ENCODE data around the gene CD151. TPM values are rescaled to one million over a fixed set of nuclear protein-coding genes. Genes with fewer than 3 reads are reported as not detected.

CD151 gene
- total RNA-seq, result 100 to 1,000 TPM in 3 of 4 donors, 10 to 100 TPM in 1; 84.4 to 343 (median 278) TPM
- 100 to 1,000 TPM in 1 of 3 donors, 10 to 100 TPM in 2; 91.9 to 436 (median 92.7) TPM for polyA plus RNA-seq

DNA sequence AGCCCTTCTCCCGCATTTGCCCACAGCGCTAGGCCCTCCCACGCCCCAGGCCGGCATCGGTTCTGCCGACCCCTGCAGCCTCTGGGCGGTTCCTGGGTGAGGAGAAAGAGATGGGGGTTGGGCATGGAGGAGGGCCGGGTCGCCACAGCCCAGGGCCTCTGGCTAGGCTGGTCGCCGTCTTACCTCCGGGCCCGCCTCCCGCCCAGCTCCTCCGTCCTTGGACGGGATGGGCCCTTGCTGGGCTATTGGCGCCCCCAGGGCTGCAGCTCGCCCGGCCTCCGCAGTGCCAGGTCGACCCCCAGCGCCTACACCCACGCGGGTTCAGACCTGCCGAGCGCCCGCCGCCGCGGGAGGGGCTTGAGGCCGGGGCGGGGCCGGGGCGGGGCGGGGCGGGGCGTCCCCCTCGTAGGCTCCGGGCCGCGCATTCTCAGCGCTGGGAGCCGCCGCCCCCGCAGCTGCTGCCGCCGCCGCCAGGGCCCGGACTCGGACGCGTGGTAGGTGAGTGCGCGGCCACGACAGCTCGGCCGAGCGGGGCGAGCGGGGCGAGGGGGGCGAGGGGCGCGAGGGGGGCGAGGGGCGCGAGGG lies at the start of gene CD151:
Gene CD151 (plus strand): TSS at position 424 of the 585 bp plus-strand sequence. CDS start 3,118 bp downstream, outside the sequence.
- Histone ChIP-seq H3K4me1 (peaks cover 0 to 84% (median 63%) of the 10 kb centered on the region in 4 donors), H3K36me3 (peaks cover 0 to 19% (median 16%) of the 10 kb centered on the region in 4 donors), H3K27ac (peak within 1 kb of the TSS; percentile 82 to 90 (median 86)), H3K27me3 (peaks cover 29 to 49% (median 43%) of the 10 kb centered on the region in 3 donors), H3K4me3 (peak within 1 kb of the TSS; percentile 37 to 81 (median 68)), H3K9me3 (no peaks in the 10 kb centered on the region)
- TF ChIP-seq POLR2A (IDR thresholded peaks at IDR 0.05), result no peak
- TF ChIP-seq EP300 (IDR thresholded peaks at IDR 0.05), result no peak
- TF ChIP-seq POLR2AphosphoS5 (IDR thresholded peaks at IDR 0.05), result peak; percentile 31 to 62 (median 32)
- TF ChIP-seq, protein P1, sequence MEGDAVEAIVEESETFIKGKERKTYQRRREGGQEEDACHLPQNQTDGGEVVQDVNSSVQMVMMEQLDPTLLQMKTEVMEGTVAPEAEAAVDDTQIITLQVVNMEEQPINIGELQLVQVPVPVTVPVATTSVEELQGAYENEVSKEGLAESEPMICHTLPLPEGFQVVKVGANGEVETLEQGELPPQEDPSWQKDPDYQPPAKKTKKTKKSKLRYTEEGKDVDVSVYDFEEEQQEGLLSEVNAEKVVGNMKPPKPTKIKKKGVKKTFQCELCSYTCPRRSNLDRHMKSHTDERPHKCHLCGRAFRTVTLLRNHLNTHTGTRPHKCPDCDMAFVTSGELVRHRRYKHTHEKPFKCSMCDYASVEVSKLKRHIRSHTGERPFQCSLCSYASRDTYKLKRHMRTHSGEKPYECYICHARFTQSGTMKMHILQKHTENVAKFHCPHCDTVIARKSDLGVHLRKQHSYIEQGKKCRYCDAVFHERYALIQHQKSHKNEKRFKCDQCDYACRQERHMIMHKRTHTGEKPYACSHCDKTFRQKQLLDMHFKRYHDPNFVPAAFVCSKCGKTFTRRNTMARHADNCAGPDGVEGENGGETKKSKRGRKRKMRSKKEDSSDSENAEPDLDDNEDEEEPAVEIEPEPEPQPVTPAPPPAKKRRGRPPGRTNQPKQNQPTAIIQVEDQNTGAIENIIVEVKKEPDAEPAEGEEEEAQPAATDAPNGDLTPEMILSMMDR (IDR thresholded peaks at IDR 0.05), result peak in 1 of 4 experiments; percentile 9
- no peak for DNase-seq
- intact Hi-C loops (cut with DNase I), result no loop called here
- WGBS, 2 donors, result 1 to 2% methylated on average over 67 of the region's 67 CpGs

DNA sequence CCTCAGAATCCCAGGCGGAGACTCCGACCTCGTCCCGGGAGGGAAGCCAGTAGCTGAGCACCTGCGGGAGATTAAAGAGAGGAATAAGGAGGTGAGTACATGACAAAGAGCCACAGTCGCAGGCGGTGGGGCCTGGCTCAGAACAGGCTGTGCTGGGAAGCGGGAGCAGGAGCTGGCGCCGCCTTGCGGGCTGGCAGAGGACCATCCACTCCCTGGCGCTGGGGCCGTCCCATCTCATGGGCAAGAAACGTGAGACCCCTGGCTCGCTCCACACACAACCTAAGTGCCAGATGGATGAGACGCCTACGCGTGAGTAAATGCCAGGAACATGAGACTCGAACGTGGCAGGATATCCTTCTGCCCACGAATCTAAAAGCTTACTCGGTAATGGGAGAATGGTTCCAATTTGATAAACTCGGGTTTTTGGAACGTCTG lies 49.2 kb upstream of the CD151 start:
- peak overlapping the region; percentile 13 to 45 (median 40) for H3K27ac ChIP-seq
- peaks cover 0 to 21% (median 13%) of the 10 kb centered on the region in 4 donors for H3K4me1 ChIP-seq
- peaks cover 0 to 4% (median 0%) of the 10 kb centered on the region in 4 donors for H3K36me3 ChIP-seq
- WGBS, 2 donors, result 10 to 39% methylated on average over 24 of the region's 24 CpGs
- peaks cover 4 to 16% (median 5%) of the 10 kb centered on the region in 3 donors for H3K27me3 ChIP-seq
- H3K9me3 ChIP-seq, result no peaks in the 10 kb centered on the region
- peak in 2 of 4 donors; percentile 16 to 42 for TF ChIP-seq POLR2AphosphoS5 (IDR thresholded peaks at IDR 0.05)
- TF ChIP-seq, protein P1 (IDR thresholded peaks at IDR 0.05), result peak; percentile 25 to 73 (median 56)
- TF ChIP-seq POLR2A (IDR thresholded peaks at IDR 0.05), result no peak
- no peak for TF ChIP-seq EP300 (IDR thresholded peaks at IDR 0.05)
- peak; percentile 86 for DNase-seq
- no peak overlapping the region for H3K4me3 ChIP-seq
- intact Hi-C loops (cut with DNase I), result no loop called here

DNA sequence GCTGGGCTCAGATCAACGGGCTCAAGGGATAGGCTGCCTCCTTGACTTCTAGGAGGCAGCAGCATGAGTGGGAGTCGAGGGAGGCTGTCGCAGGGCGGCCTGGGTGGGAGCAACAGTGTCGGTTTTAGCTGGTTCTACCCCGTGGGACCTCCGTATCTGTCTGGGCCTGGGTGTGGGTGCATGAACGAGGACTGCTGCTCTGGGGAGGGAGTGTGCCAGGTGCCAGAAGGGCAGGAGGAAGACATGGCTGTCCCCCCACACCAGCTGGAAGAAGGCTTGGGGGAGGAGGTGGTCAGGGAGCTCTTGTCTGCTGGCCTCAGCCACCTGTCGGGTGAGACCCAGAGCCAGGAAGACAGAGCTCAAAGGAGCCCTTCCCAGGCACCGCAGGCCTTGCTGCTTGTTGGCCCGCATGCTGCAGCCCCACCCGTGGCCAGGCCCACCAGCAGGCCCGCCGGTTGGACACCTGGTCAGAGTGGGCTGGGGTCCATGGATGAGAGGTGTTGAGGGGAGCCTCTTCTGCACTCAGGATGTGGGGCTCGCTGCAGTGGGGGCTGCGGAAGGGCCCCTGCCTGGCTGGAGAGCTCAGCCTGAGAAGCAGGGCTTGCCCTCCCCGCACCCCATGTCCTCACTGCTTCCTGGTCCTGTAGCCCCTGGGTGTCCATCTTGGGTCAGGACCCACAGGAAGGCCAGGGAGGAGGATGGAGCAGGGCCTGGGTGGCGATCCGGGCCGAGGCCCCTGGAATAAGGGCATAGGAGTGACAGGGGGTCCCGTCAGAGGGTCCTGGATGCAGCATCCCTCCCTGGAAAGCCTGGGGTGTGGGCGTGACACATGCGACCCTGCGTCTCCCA lies 46.3 kb upstream of the CD151 start:
- no peaks in the 10 kb centered on the region for H3K9me3 ChIP-seq
- intact Hi-C loops (cut with DNase I), result no loop called here
- H3K4me1 ChIP-seq, result peaks cover 0 to 20% (median 9%) of the 10 kb centered on the region in 4 donors
- no peak for DNase-seq
- WGBS, 2 donors, result 80 to 84% methylated on average over 24 of the region's 24 CpGs
- H3K36me3 ChIP-seq, result peaks cover 0 to 4% (median 0%) of the 10 kb centered on the region in 4 donors
- TF ChIP-seq, protein P1 (IDR thresholded peaks at IDR 0.05), result no peak
- TF ChIP-seq POLR2AphosphoS5 (IDR thresholded peaks at IDR 0.05), result no peak
- TF ChIP-seq EP300 (IDR thresholded peaks at IDR 0.05), result no peak
- TF ChIP-seq POLR2A (IDR thresholded peaks at IDR 0.05), result no peak
- no peak overlapping the region for H3K27ac ChIP-seq
- H3K27me3 ChIP-seq, result peaks cover 18 to 45% (median 22%) of the 10 kb centered on the region in 3 donors
- no peak overlapping the region for H3K4me3 ChIP-seq

DNA sequence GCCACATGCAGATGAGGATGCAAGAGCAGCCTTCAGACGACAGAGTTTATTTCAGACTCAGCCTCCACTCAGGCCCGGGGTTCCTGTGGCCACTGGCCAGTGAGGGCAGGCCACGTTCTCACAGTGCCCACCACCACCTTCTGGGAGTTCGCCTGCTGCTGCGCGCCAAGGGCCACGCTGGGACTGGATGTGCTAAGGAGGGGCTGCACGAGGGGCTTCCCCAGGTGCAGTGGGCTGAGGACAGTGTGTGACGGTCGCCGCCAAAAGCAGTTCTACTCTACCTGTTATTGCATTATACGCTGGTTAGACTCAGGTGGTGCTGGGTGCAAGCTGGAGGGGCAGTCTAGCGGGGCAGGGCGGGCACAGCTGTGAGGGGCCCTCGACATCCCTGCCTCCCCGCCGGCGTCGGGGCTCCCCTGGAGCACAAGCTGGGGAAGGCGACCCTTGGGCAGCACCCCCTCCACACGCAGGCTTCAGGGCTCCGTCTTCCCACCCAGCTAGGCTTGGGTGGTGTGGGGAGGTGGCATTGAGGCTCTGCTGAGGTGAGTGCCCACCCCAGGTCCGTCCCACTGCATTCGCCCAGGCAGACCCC lies 45.6 kb upstream of the CD151 start:
- Histone ChIP-seq H3K4me1 (peaks cover 0 to 20% (median 9%) of the 10 kb centered on the region in 4 donors), H3K36me3 (peaks cover 0 to 7% (median 2%) of the 10 kb centered on the region in 4 donors), H3K4me3 (no peak overlapping the region), H3K27ac (no peak overlapping the region), H3K27me3 (peaks cover 18 to 46% (median 22%) of the 10 kb centered on the region in 3 donors), H3K9me3 (no peaks in the 10 kb centered on the region)
- no peak for DNase-seq
- intact Hi-C loops (cut with DNase I), result no loop called here
- TF ChIP-seq POLR2AphosphoS5 (IDR thresholded peaks at IDR 0.05), result no peak
- TF ChIP-seq POLR2A (IDR thresholded peaks at IDR 0.05), result no peak
- TF ChIP-seq, protein P1 (IDR thresholded peaks at IDR 0.05), result no peak
- no peak for TF ChIP-seq EP300 (IDR thresholded peaks at IDR 0.05)
- WGBS, 2 donors, result 84 to 91% methylated on average over 24 of the region's 24 CpGs

All from sigmoid colon (tissue), 7 donors.